ENCODE data around the gene CACNA1A. TPM values are rescaled to one million over a fixed set of nuclear protein-coding genes. Genes with fewer than 3 reads are reported as not detected.

The CACNA1A gene
- total and polyA plus RNA-seq, 11 donors = 0.17 to 1.2 (median 0.67) TPM

GRCh38 chr19:13284929-13285928, 221.1 kb downstream of the CACNA1A start:
- Histone ChIP-seq H3K4me1 (no peaks in the 10 kb centered on the region), H3K27me3 (peaks cover 0 to 22% (median 0%) of the 10 kb centered on the region in 9 donors), H3K36me3 (no peaks in the 10 kb centered on the region), H3K4me3 (no peak overlapping the region), H3K27ac (no peak overlapping the region), H3K9me3 (no peaks in the 10 kb centered on the region)
- no peak for DNase-seq
- peak in 1 of 4 donors; percentile 22 for ATAC-seq
- WGBS, 4 donors = 41 to 59% (median 54%) methylated on average over 10 to 13 of the region's 13 CpGs
- no peak for TF ChIP-seq CTCF (IDR thresholded peaks at IDR 0.05)
- intact Hi-C loops (cut with DNase I) = loop anchor here in 1 of 10 donors (5.0 kb wide), 1 partner anchor 152 kb away; no protein-coding TSS in a partner anchor

GRCh38 chr19:13283871-13284270, 222.4 kb downstream of the CACNA1A start:
- no peak for ATAC-seq
- H3K4me3 ChIP-seq = no peak overlapping the region
- H3K9me3 ChIP-seq = no peaks in the 10 kb centered on the region
- DNase-seq = no peak
- 32 to 46% (median 36%) methylated on average over 1 of the region's 1 CpG for WGBS, 4 donors
- peaks cover 0 to 22% (median 0%) of the 10 kb centered on the region in 9 donors for H3K27me3 ChIP-seq
- intact Hi-C loops (cut with DNase I) = loop anchor here in 1 of 10 donors (5.0 kb wide), 1 partner anchor 153 kb away; no protein-coding TSS in a partner anchor
- no peak for TF ChIP-seq CTCF (IDR thresholded peaks at IDR 0.05)
- TF ChIP-seq POLR2A (IDR thresholded peaks at IDR 0.05) = no peak
- no peaks in the 10 kb centered on the region for H3K4me1 ChIP-seq
- H3K36me3 ChIP-seq = no peaks in the 10 kb centered on the region
- no peak overlapping the region for H3K27ac ChIP-seq

- no peak for DNase-seq
- Histone ChIP-seq H3K27ac (no peak overlapping the region), H3K4me1 (peaks cover 0 to 3% (median 0%) of the 10 kb centered on the region in 12 donors), H3K27me3 (peaks cover 0 to 22% (median 0%) of the 10 kb centered on the region in 9 donors), H3K9me3 (no peaks in the 10 kb centered on the region), H3K4me3 (no peak overlapping the region), H3K36me3 (no peaks in the 10 kb centered on the region)
- 64 to 76% (median 70%) methylated on average over 8 of the region's 8 CpGs for WGBS, 4 donors
- no peak for ATAC-seq
- TF ChIP-seq CTCF (IDR thresholded peaks at IDR 0.05) = no peak
- TF ChIP-seq POLR2A (IDR thresholded peaks at IDR 0.05) = no peak
- intact Hi-C loops (cut with DNase I) = loop anchor here in 1 of 10 donors (5.0 kb wide), 1 partner anchor 155 kb away; no protein-coding TSS in a partner anchor
Measured at GRCh38 chr19:13282486-13283065, 223.7 kb downstream of the CACNA1A start.

Measured in heart left ventricle (tissue), 16 donors.